Measurements from ENCODE around the gene OR5K4. TPM values are rescaled to one million over a fixed set of nuclear protein-coding genes. Genes with fewer than 3 reads are reported as not detected.

OR5K4 gene
- total RNA-seq, 2 donors from 2014 or later, result not detected

- DNase-seq (ENCODE audit: low spot score), result no peak
- Histone ChIP-seq H3K4me3 (no peak overlapping the region), H3K36me3 (no peaks in the 10 kb centered on the region), H3K27ac (no peak overlapping the region), H3K4me1 (no peaks in the 10 kb centered on the region), H3K9me3 (peaks cover 0 to 27% of the 10 kb centered on the region in 2 donors), H3K27me3 (no peaks in the 10 kb centered on the region)
- TF ChIP-seq CTCF (IDR thresholded peaks at IDR 0.05), result no peak
Measured at GRCh38 chr3:98398513-98398912, 44.9 kb downstream of the OR5K4 start.

- H3K27ac ChIP-seq, result no peak overlapping the region
- no peak for DNase-seq (ENCODE audit: low spot score)
- no peaks in the 10 kb centered on the region for H3K4me1 ChIP-seq
- H3K36me3 ChIP-seq, result no peaks in the 10 kb centered on the region
- no peaks in the 10 kb centered on the region for H3K27me3 ChIP-seq
- peaks cover 0 to 57% of the 10 kb centered on the region in 2 donors for H3K9me3 ChIP-seq
- no peak for TF ChIP-seq CTCF (IDR thresholded peaks at IDR 0.05)
- no peak overlapping the region for H3K4me3 ChIP-seq
Measured at GRCh38 chr3:98402507-98402906, 48.9 kb downstream of the OR5K4 start.

GRCh38 chr3:98404010-98404409 is 50.4 kb downstream of the OR5K4 start:
- Histone ChIP-seq H3K4me1 (no peaks in the 10 kb centered on the region), H3K27me3 (no peaks in the 10 kb centered on the region), H3K27ac (no peak overlapping the region), H3K9me3 (peaks cover 0 to 46% of the 10 kb centered on the region in 2 donors), H3K4me3 (no peak overlapping the region), H3K36me3 (no peaks in the 10 kb centered on the region)
- DNase-seq (ENCODE audit: low spot score), result no peak
- TF ChIP-seq CTCF (IDR thresholded peaks at IDR 0.05), result no peak

Other genes with a start within 250 kb of the OR5K4 start
- gene OR5H1, start 223.1 kb upstream of the OR5K4 start, total RNA-seq, result not detected
- not detected for gene OR5H14, start 206.4 kb upstream of the OR5K4 start, total RNA-seq
- not detected for gene OR5H15, start 187.2 kb upstream of the OR5K4 start, total RNA-seq
- not detected for gene OR5H6, start 89.6 kb upstream of the OR5K4 start, total RNA-seq
- not detected for gene OR5H2, start 71.3 kb upstream of the OR5K4 start, total RNA-seq
- gene OR5K3, start 36.8 kb downstream of the OR5K4 start, total RNA-seq, result not detected
- gene OR5K1, start 109.3 kb downstream of the OR5K4 start, total RNA-seq, result not detected
- gene OR5K2, start 143.8 kb downstream of the OR5K4 start, total RNA-seq, result not detected
- gene CLDND1, start 169.0 kb downstream of the OR5K4 start, total RNA-seq, result 100 to 1,000 TPM; 138 to 152 TPM
- not detected for gene GPR15, start 178.1 kb downstream of the OR5K4 start, total RNA-seq
- gene CPOX, start 239.8 kb downstream of the OR5K4 start, total RNA-seq, result 1 to 10 TPM; 7.8 to 9.1 TPM